OCI-LY7 (cell line): ENCODE data around the gene ERGIC1. TPM values are rescaled to one million over a fixed set of nuclear protein-coding genes. Genes with fewer than 3 reads are reported as not detected.

Experiments
- BruUV-seq: library from RNA; stranded (reverse); fragments of 400-500 nt; replicated peaks from 2 replicates; lab custom pipeline; 2021; lab: Mats Ljungman, UMichigan
- CTCF ChIA-PET: fragments of 300-600 bp; sonication (Branson Sonifier 250); formaldehyde crosslinking; loops from one replicate; lab custom pipeline; 2022; ENCODE audit warnings: antibody characterized with exemption; ENCODE audit not compliant: unreplicated experiment; lab: Charles Lee
- POLR2A ChIA-PET: fragments of 300-600 bp; sonication (Branson Sonifier 250); formaldehyde crosslinking; loops from one replicate; lab custom pipeline; 2022; ENCODE audit warnings: antibody characterized with exemption; lab: Charles Lee
- DNase-seq: peaks from one replicate; pipeline ENCODE4 v3.0.0-alpha.2; 2015; ENCODE audit warnings: low spot score
- H2AFZ ChIP-seq: fragments of 200-600 bp; sonication (generic), shearing (Covaris generic); 2 replicates; pipeline ENCODE4 v1.6.1; 2014; ENCODE audit warnings: mild to moderate bottlenecking, antibody characterized with exemption, low read length, moderate library complexity
- H3K27ac ChIP-seq: fragments of 200-600 bp; sonication (generic); 2 replicates; pipeline ENCODE4 v1.5.1; 2014; ENCODE audit warnings: mixed run types, low read depth, mild to moderate bottlenecking, moderate library complexity, low read length, inconsistent platforms; ENCODE audit not compliant: poor library complexity, severe bottlenecking
- H3K36me3 ChIP-seq: fragments of 200-600 bp; sonication (generic); 2 replicates; pipeline ENCODE4 v1.6.1; 2014; ENCODE audit warnings: mild to moderate bottlenecking, antibody characterized with exemption, low read length, moderate library complexity, mixed read lengths; ENCODE audit not compliant: insufficient read depth
- H3K4me1 ChIP-seq: fragments of 200-600 bp; sonication (generic); 2 replicates; pipeline ENCODE4 v1.5.1; 2014; ENCODE audit warnings: mild to moderate bottlenecking, low read length; ENCODE audit not compliant: insufficient read depth, poor library complexity, severe bottlenecking
- H3K4me2 ChIP-seq: fragments of 200-600 bp; sonication (generic); 2 replicates; pipeline ENCODE4 v1.6.1; 2014; ENCODE audit warnings: mild to moderate bottlenecking, low read length
- H3K4me3 ChIP-seq: fragments of 200-600 bp; sonication (generic); 2 replicates; pipeline ENCODE4 v1.5.1; 2014; ENCODE audit warnings: mild to moderate bottlenecking, low read depth, low read length; ENCODE audit not compliant: poor library complexity, severe bottlenecking
- H3K79me2 ChIP-seq: fragments of 200-600 bp; sonication (generic); 2 replicates; pipeline ENCODE4 v1.6.1; 2016; ENCODE audit warnings: low read depth, mild to moderate bottlenecking, low read length, moderate library complexity, mixed read lengths; ENCODE audit not compliant: insufficient read depth
- H3K9me2 ChIP-seq: fragments of 200-600 bp; sonication (generic); 2 replicates; pipeline ENCODE4 v1.6.1; 2016; ENCODE audit warnings: mild to moderate bottlenecking, low read length, mixed read lengths; ENCODE audit not compliant: insufficient read depth
- H3K9me3 ChIP-seq: fragments of 200-600 bp; sonication (generic); 2 replicates; pipeline ENCODE4 v1.6.1; 2014; ENCODE audit warnings: mild to moderate bottlenecking, mixed run types, low read length, mixed read lengths
- H4K20me1 ChIP-seq: fragments of 200-600 bp; sonication (generic); 2 replicates; pipeline ENCODE4 v1.6.1; 2014; ENCODE audit warnings: mild to moderate bottlenecking, antibody characterized with exemption, low read length, moderate library complexity, mixed read lengths; ENCODE audit not compliant: insufficient read depth
- CTCF ChIP-seq: fragments of 200-600 bp; sonication (generic); conservative IDR thresholded peaks from 2 replicates; pipeline ENCODE4 v1.5.1; 2014; ENCODE audit warnings: mild to moderate bottlenecking, antibody characterized with exemption, low read length, moderate library complexity, mixed read lengths
- EZH2phosphoT487 ChIP-seq: fragments of 200-600 bp; sonication (generic); IDR thresholded peaks from 2 replicates; pipeline ENCODE4 v1.6.1; 2018; ENCODE audit warnings: low read depth, borderline replicate concordance, mild to moderate bottlenecking, mixed run types, antibody characterized with exemption, low read length, moderate library complexity, mixed read lengths
- intact Hi-C: fragments of 100-400 bp; cut with micrococcal nuclease; formaldehyde crosslinking; loops from one replicate; pipeline ENCODE4 v1.10.0; 2022; ENCODE audit not compliant: unreplicated experiment
- total RNA-seq, 2 experiments: library from RNA; depleted of rRNA in 1 of 2; stranded (reverse); fragments of >200 nt in 1 of 2; shearing (Covaris generic) in 1 of 2; gene quantifications; 2 replicates each; pipeline ENCODE4 v1.2.3, GENCODE V29; 2014 to 2022

The ERGIC1 gene
- total RNA-seq, 2 experiments from 2014 or later = 125 to 178 TPM

GRCh38 chr5:172843825-172844576, 9.9 kb downstream of the ERGIC1 start:
- peaks cover under 1% of the 10 kb centered on the region for H4K20me1 ChIP-seq
- H3K4me3 ChIP-seq = no peak overlapping the region
- H2AFZ ChIP-seq = no peak overlapping the region
- H3K9me3 ChIP-seq = no peaks in the 10 kb centered on the region
- H3K27ac ChIP-seq = no peak overlapping the region
- intact Hi-C loops = no loop called here
- BruUV-seq = no TSS peak
- peaks cover 88% of the 10 kb centered on the region for H3K79me2 ChIP-seq
- POLR2A ChIA-PET = no interaction called here
- H3K4me1 ChIP-seq = peaks cover 6% of the 10 kb centered on the region
- CTCF ChIA-PET = no interaction called here
- TF ChIP-seq EZH2phosphoT487 (no peak), CTCF (no peak)
- no peak for DNase-seq
- peaks cover 71% of the 10 kb centered on the region for H3K36me3 ChIP-seq
- no peaks in the 10 kb centered on the region for H3K9me2 ChIP-seq
- H3K4me2 ChIP-seq = no peak overlapping the region

GRCh38 chr5:172844577-172844838, 10.5 kb downstream of the ERGIC1 start:
- intact Hi-C loops = no loop called here
- BruUV-seq = no TSS peak
- no peak for TF ChIP-seq EZH2phosphoT487
- TF ChIP-seq CTCF = no peak
- Histone ChIP-seq H3K9me3 (no peaks in the 10 kb centered on the region), H3K79me2 (peaks cover 88% of the 10 kb centered on the region), H4K20me1 (peaks cover 6% of the 10 kb centered on the region), H3K27ac (no peak overlapping the region), H2AFZ (no peak overlapping the region), H3K36me3 (peaks cover 68% of the 10 kb centered on the region), H3K4me2 (no peak overlapping the region), H3K9me2 (no peaks in the 10 kb centered on the region), H3K4me3 (no peak overlapping the region), H3K4me1 (peaks cover 12% of the 10 kb centered on the region)
- no peak for DNase-seq
- CTCF ChIA-PET = no interaction called here
- POLR2A ChIA-PET = no interaction called here

- H3K4me2 ChIP-seq = no peak overlapping the region
These were observed 11.1 kb downstream of the ERGIC1 start for GRCh38 chr5:172845154-172845553.

More at GRCh38 chr5:172845154-172845553, 11.1 kb downstream of the ERGIC1 start:
- peaks cover 8% of the 10 kb centered on the region for H4K20me1 ChIP-seq
- H3K9me3 ChIP-seq = no peaks in the 10 kb centered on the region
- H3K9me2 ChIP-seq = no peaks in the 10 kb centered on the region
- H2AFZ ChIP-seq = no peak overlapping the region
- no peak for TF ChIP-seq EZH2phosphoT487
- TF ChIP-seq CTCF = no peak
- no peak overlapping the region for H3K27ac ChIP-seq
- DNase-seq = no peak
- POLR2A ChIA-PET = no interaction called here
- H3K79me2 ChIP-seq = peaks cover 87% of the 10 kb centered on the region
- H3K36me3 ChIP-seq = peaks cover 61% of the 10 kb centered on the region
- CTCF ChIA-PET = no interaction called here
- peaks cover 18% of the 10 kb centered on the region for H3K4me1 ChIP-seq
- H3K4me3 ChIP-seq = no peak overlapping the region
- no TSS peak for BruUV-seq
- intact Hi-C loops = no loop called here
